Tibial artery (tissue), 4 donors: ENCODE data around the gene ISOC1.

Experiments
- DNase-seq, 2 donors: peaks; one replicate each; pipeline ENCODE4 v3.0.0-alpha.2; 2019
- H3K27ac ChIP-seq, 2 donors: fragments of 200-600 bp; sonication (generic) in 1 of 2; 1 replicate in 1 of 2; 2 replicates in 1 of 2; pipeline ENCODE4 v1.5.1; 2018 to 2019; ENCODE audit warnings: mild to moderate bottlenecking in 1 of 2
- H3K27me3 ChIP-seq, 2 donors: fragments of 200-600 bp; sonication (generic) in 1 of 2; one replicate each; pipeline versions ENCODE4 v1.5.1 to v1.6.0; 2016 to 2019
- H3K36me3 ChIP-seq, 3 donors: fragments of 200-600 bp; sonication (generic) in 2 of 3; one replicate each; pipeline ENCODE4 v1.5.1; 2016 to 2019; ENCODE audit warnings: mild to moderate bottlenecking in 2 of 3
- H3K4me1 ChIP-seq, 4 donors: fragments of 200-600 bp; sonication (generic) in 2 of 4; 1 replicate in 3 of 4; 2 replicates in 1 of 4; pipeline ENCODE4 v1.5.1; 2016 to 2019
- H3K4me3 ChIP-seq, 2 donors: fragments of 200-600 bp; sonication (generic) in 1 of 2; 1 replicate in 1 of 2; 2 replicates in 1 of 2; pipeline ENCODE4 v1.5.1; 2018 to 2019; ENCODE audit warnings: mild to moderate bottlenecking in 2 of 2
- H3K9me3 ChIP-seq, 3 donors: fragments of 200-600 bp; sonication (generic) in 1 of 3; one replicate each; pipeline ENCODE4 v1.5.1; 2016 to 2019
- intact Hi-C: fragments of 100-400 bp; cut with DNase I; formaldehyde crosslinking; loops from one replicate; pipeline ENCODE4 v1.15.0; 2023; ENCODE audit warnings: low total_unique reads
- TF ChIP-seq, protein P1 (sequence below), 2 experiments: fragments of 200-600 bp in 1 of 2; fragments of 450-650 bp in 1 of 2; IDR thresholded peaks; one replicate each; pipeline ENCODE4 v1.5.1; 2017 to 2019; ENCODE audit warnings: antibody characterized with exemption in 2 of 2, mild to moderate bottlenecking in 1 of 2, moderate library complexity in 1 of 2

Gene ISOC1

DNA sequence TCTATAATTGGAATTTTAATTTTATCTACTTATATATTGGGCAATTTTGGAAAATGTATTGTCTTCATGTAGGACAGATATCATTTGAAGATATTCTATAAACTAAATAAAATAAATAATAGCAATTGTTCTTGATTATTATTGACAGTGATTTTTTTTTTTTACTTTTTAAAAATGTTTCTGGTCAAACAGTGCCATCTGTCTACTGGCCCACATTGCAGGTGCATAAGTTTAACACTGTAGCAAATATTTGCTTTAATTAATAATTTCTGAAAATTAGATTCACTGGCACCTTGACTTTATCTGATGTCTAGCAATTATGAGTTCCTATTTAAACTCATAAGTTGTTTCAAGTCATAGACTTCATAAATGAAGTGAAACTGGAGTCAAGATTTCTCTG, 41.1 kb upstream of the ISOC1 start:
- no peak overlapping the region for H3K27ac ChIP-seq
- no peak overlapping the region for H3K4me3 ChIP-seq
- TF ChIP-seq, protein P1, sequence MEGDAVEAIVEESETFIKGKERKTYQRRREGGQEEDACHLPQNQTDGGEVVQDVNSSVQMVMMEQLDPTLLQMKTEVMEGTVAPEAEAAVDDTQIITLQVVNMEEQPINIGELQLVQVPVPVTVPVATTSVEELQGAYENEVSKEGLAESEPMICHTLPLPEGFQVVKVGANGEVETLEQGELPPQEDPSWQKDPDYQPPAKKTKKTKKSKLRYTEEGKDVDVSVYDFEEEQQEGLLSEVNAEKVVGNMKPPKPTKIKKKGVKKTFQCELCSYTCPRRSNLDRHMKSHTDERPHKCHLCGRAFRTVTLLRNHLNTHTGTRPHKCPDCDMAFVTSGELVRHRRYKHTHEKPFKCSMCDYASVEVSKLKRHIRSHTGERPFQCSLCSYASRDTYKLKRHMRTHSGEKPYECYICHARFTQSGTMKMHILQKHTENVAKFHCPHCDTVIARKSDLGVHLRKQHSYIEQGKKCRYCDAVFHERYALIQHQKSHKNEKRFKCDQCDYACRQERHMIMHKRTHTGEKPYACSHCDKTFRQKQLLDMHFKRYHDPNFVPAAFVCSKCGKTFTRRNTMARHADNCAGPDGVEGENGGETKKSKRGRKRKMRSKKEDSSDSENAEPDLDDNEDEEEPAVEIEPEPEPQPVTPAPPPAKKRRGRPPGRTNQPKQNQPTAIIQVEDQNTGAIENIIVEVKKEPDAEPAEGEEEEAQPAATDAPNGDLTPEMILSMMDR (IDR thresholded peaks at IDR 0.05), result no peak
- H3K36me3 ChIP-seq, result no peaks in the 10 kb centered on the region
- peaks cover 0 to 13% (median 0%) of the 10 kb centered on the region in 3 donors for H3K9me3 ChIP-seq
- no peaks in the 10 kb centered on the region for H3K27me3 ChIP-seq
- intact Hi-C loops, result no loop called here
- no peaks in the 10 kb centered on the region for H3K4me1 ChIP-seq
- no peak for DNase-seq

DNA sequence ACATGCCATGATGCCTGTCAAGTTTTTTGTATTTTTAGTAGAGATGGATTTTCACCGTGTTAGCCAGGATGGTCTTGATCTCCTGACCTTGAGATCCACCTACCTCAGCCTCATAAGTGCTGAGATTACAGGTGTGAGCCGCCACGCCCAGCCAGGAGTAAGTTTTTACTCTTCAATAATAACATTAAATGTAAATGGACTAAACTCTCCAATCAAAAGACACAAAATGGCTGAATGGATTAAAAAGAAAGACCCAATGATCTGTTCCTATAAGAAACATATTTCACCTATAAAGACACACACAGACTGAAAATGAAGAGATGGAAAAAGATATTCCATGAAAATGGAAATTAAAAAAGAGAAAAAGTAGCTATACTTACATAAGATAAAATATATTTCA, 37.2 kb upstream of the ISOC1 start:
- Histone ChIP-seq H3K4me1 (no peaks in the 10 kb centered on the region), H3K27me3 (no peaks in the 10 kb centered on the region), H3K4me3 (no peak overlapping the region), H3K9me3 (peaks cover 0 to 13% (median 0%) of the 10 kb centered on the region in 3 donors), H3K27ac (no peak overlapping the region), H3K36me3 (no peaks in the 10 kb centered on the region)
- TF ChIP-seq, protein P1 (IDR thresholded peaks at IDR 0.05), result no peak
- DNase-seq, result no peak
- intact Hi-C loops, result no loop called here

DNA sequence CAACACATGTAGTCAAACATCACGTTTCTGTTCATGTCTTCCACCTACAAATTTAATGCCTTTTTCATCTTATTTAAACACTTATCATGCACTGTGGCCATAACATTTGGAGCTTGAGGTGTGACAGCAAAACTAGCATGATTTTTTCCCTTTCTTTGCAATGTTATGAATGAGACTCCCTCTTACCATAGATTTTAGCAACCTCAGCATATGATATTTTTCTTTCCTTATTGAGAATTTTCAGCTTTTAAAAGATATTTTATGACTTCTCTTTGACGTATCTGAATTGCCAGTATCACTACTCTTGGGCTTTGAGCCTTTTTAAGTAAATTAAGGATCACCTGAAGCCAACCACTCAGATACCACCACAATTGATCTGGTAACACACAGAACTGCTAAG, 32.7 kb upstream of the ISOC1 start:
- no peak overlapping the region for H3K4me3 ChIP-seq
- H3K27me3 ChIP-seq, result no peaks in the 10 kb centered on the region
- peaks cover 0 to 9% (median 0%) of the 10 kb centered on the region in 3 donors for H3K9me3 ChIP-seq
- intact Hi-C loops, result no loop called here
- DNase-seq, result no peak
- peaks cover 0 to 7% (median 0%) of the 10 kb centered on the region in 4 donors for H3K4me1 ChIP-seq
- H3K27ac ChIP-seq, result no peak overlapping the region
- TF ChIP-seq, protein P1 (IDR thresholded peaks at IDR 0.05), result no peak
- H3K36me3 ChIP-seq, result no peaks in the 10 kb centered on the region

DNA sequence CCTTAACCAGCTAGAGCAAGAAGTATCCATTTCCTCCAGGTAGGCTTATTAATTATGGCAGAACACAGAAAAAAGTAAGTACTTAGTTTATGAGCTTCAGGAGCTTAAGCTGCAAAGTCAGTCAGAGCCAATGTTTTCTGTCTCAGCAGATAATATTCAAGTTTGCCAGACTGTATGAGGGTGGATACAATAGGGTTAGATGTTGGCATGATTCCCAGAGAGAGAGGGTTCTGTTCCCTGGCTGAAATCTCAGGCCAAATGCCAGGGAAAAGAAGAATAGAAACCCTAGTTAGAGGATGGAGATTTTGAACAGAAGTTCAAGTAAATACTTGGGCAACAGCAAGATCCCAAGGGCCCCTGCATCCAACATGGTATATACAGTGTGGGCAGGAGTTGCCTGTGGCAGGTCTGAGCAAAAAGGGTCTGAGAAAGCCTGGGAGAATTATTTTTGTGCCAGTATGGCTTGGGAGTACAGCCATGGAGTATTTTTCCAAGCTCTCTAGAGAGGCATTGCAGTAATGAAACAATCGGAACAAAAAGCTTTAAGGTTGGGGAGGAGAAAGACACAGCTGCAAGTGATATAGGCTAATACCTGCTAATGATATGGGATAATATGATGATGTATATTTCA, 31.0 kb upstream of the ISOC1 start:
- H3K27ac ChIP-seq, result no peak overlapping the region
- no peak for DNase-seq
- no peaks in the 10 kb centered on the region for H3K27me3 ChIP-seq

DNA sequence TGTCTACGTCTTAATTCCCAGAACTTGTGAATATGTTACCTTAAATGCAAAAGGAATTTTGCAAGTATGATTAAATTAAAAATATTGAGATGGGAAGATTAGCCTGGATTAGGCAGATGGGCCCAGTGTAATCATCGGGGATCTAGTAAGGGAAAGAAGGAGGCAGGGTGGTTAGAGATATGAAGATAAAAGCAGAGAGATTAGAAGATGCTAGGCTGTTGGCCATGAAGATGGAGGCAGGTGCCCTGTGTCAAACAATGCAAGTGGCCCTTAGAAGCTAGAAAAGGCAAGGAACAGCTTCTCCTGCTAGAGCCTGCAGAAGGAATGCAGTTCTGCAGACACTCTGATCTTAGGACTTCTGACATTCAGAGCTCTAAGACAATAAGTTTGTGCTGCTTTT, 28.8 kb upstream of the ISOC1 start:
- no peak for DNase-seq
- no peaks in the 10 kb centered on the region for H3K9me3 ChIP-seq
- intact Hi-C loops, result no loop called here
- TF ChIP-seq, protein P1 (IDR thresholded peaks at IDR 0.05), result no peak
- no peak overlapping the region for H3K27ac ChIP-seq
- H3K4me3 ChIP-seq, result no peak overlapping the region
- no peaks in the 10 kb centered on the region for H3K27me3 ChIP-seq
- peaks cover 0 to 7% (median 0%) of the 10 kb centered on the region in 4 donors for H3K4me1 ChIP-seq
- H3K36me3 ChIP-seq, result no peaks in the 10 kb centered on the region

More for the DNA sequence above, 31.0 kb upstream of the ISOC1 start:
- H3K36me3 ChIP-seq, result no peaks in the 10 kb centered on the region
- H3K9me3 ChIP-seq, result no peaks in the 10 kb centered on the region
- no peak overlapping the region for H3K4me3 ChIP-seq
- intact Hi-C loops, result no loop called here
- H3K4me1 ChIP-seq, result peaks cover 0 to 7% (median 0%) of the 10 kb centered on the region in 4 donors
- TF ChIP-seq, protein P1 (IDR thresholded peaks at IDR 0.05), result no peak
